ENCODE measurements around the gene PACC1. TPM values are rescaled to one million over a fixed set of nuclear protein-coding genes. Genes with fewer than 3 reads are reported as not detected.

PACC1 gene
- total and polyA plus RNA-seq, 10 of the 15 experiments (the other 5 are each of a cell fraction or from before 2014, with no cell fraction given) = 16.1 to 29.7 (median 19.3) TPM

DNA sequence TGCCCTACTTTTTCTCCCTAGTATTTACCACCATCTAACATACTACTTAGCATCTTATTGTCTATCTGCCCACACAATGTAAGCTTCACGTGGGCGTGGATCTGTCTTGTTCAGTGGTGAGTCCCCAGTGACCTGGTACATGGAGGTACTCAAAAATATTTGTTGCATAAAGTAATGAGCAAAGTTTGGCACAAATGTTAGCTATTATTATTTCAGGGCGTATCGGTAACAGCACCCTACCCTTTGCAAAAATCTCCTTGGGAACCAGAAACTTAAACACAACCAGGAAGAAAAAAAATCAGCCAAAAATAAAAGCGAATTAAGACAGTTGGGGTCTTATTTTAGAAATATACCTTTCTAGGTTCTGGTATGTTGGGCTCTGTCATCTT lies 17.6 kb upstream of the PACC1 start:
- ChIA-PET SMC1A (ENCODE audit: uncharacterized antibody, unreplicated experiment) (interaction anchor here (1.3 to 1.7 kb wide), 2 partner anchors 24 to 45 kb away, joined by 4 to 13 read pairs; no protein-coding TSS in a partner anchor), CTCF (interaction anchor here (0.6 to 1.7 kb wide), 3 partner anchors 24 to 47 kb away, joined by 3 to 13 read pairs (median 3); no protein-coding TSS in a partner anchor), RAD21 (ENCODE audit: unreplicated experiment) (interaction anchor here (1.7 to 1.9 kb wide), 2 partner anchors 17 to 24 kb away, joined by 6 to 8 read pairs; partner anchors contain the start of gene PACC1), POLR2A (interaction anchor here (1.4 kb wide), 1 partner anchor 17 kb away, joined by 10 read pairs; the partner anchor contains the start of gene PACC1)
- H3K4me2 ChIP-seq (ENCODE audit: control insufficient read depth, insufficient read depth) = peak overlapping the region; percentile 90
- no peaks in the 10 kb centered on the region for H4K20me1 ChIP-seq (ENCODE audit: control insufficient read depth, insufficient read depth)
- no peaks in the 10 kb centered on the region for H3K36me3 ChIP-seq (ENCODE audit: control insufficient read depth in 2 of 2, insufficient read depth in 2 of 2, low read length in 1 of 2)
- in situ Hi-C loops (cut with MboI) (no loop called here), intact Hi-C loops (cut with micrococcal nuclease; ENCODE audit: unreplicated experiment) (loop anchor here (1.0 kb wide), 1 partner anchor 17 kb away; no protein-coding TSS in a partner anchor)
- FAIRE-seq (no peak), ATAC-seq (0 out of 3 replicates have a peak, but pooled peaks have one; percentile 2), DNase-seq (ENCODE audit: low read depth, low spot score) (no peak)
- H3K27ac ChIP-seq (ENCODE audit: control insufficient read depth, insufficient read depth) = peak overlapping the region; percentile 49
- no peaks in the 10 kb centered on the region for H3K9me3 ChIP-seq (replicated peaks; ENCODE audit: control insufficient read depth, insufficient read depth, low read length)
- under 1% methylated on average over 5 of the region's 5 CpGs for WGBS (ENCODE audit: insufficient coverage, insufficient replicate concordance, low lambda C conversion rate, missing lambda C conversion rate)
- no peaks in the 10 kb centered on the region for H3K27me3 ChIP-seq (replicated peaks in 1 of 2; ENCODE audit: control insufficient read depth in 2 of 2, insufficient read depth in 2 of 2, low read length in 1 of 2)
- H3K9ac ChIP-seq (ENCODE audit: control insufficient read depth, insufficient read depth, low read length) = peak overlapping the region; percentile 77; the same call in 1 of the 2 replicates
- BruUV-seq (replicated peaks) = TSS peak; percentile 94
- H3K4me1 ChIP-seq (ENCODE audit: control insufficient read depth, insufficient read depth, low read length) = peaks cover 11% of the 10 kb centered on the region
- peak overlapping the region; percentile 86 for H3K4me3 ChIP-seq
- H2AFZ ChIP-seq (ENCODE audit: control insufficient read depth, low read depth, low read length) = peak overlapping the region; percentile 97
- peaks cover 4% of the 10 kb centered on the region for H3K79me2 ChIP-seq (ENCODE audit: control insufficient read depth, insufficient read depth, low read length)
- TF ChIP-seq EGR1 (IDR thresholded peaks at IDR 0.05; ENCODE audit: borderline replicate concordance in 1 of 2, low read depth in 2 of 2, low read length in 2 of 2) (peak in 1 of 2 experiments; percentile 32; a peak in 1 of 3 replicates), MXI1 (IDR thresholded peaks at IDR 0.05; ENCODE audit: low read depth, low read length) (no peak), PAX8 (IDR thresholded peaks at IDR 0.05) (0 out of 2 replicates have a peak, but pooled peaks have one; percentile 29)
- TF ChIP-seq, protein P1, sequence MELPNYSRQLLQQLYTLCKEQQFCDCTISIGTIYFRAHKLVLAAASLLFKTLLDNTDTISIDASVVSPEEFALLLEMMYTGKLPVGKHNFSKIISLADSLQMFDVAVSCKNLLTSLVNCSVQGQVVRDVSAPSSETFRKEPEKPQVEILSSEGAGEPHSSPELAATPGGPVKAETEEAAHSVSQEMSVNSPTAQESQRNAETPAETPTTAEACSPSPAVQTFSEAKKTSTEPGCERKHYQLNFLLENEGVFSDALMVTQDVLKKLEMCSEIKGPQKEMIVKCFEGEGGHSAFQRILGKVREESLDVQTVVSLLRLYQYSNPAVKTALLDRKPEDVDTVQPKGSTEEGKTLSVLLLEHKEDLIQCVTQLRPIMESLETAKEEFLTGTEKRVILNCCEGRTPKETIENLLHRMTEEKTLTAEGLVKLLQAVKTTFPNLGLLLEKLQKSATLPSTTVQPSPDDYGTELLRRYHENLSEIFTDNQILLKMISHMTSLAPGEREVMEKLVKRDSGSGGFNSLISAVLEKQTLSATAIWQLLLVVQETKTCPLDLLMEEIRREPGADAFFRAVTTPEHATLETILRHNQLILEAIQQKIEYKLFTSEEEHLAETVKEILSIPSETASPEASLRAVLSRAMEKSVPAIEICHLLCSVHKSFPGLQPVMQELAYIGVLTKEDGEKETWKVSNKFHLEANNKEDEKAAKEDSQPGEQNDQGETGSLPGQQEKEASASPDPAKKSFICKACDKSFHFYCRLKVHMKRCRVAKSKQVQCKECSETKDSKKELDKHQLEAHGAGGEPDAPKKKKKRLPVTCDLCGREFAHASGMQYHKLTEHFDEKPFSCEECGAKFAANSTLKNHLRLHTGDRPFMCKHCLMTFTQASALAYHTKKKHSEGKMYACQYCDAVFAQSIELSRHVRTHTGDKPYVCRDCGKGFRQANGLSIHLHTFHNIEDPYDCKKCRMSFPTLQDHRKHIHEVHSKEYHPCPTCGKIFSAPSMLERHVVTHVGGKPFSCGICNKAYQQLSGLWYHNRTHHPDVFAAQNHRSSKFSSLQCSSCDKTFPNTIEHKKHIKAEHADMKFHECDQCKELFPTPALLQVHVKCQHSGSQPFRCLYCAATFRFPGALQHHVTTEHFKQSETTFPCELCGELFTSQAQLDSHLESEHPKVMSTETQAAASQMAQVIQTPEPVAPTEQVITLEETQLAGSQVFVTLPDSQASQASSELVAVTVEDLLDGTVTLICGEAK (IDR thresholded peaks at IDR 0.05; ENCODE audit: borderline replicate concordance) = peak; percentile 31; the same call in 1 of the 2 replicates
